GOT3 (cell line): ENCODE results near the gene ADAMTS13.
"Not testable (repeated sequence)": the region's sequence is repeated elsewhere in the genome, so short reads cannot be mapped to it uniquely, and the experiment has no call there.

Source experiments
- DNase-seq: peaks from one replicate; lab custom pipeline; 2025; ENCODE audit warnings: mixed read lengths; lab: John Stamatoyannopoulos, UW

Gene ADAMTS13

GRCh38 chr9:133392308-133392707 is 29.9 kb upstream of the ADAMTS13 start:
- not testable (repeated sequence) for DNase-seq

- no peak for DNase-seq
Observed at GRCh38 chr9:133393399-133393798, 28.8 kb upstream of the ADAMTS13 start.

DNA sequence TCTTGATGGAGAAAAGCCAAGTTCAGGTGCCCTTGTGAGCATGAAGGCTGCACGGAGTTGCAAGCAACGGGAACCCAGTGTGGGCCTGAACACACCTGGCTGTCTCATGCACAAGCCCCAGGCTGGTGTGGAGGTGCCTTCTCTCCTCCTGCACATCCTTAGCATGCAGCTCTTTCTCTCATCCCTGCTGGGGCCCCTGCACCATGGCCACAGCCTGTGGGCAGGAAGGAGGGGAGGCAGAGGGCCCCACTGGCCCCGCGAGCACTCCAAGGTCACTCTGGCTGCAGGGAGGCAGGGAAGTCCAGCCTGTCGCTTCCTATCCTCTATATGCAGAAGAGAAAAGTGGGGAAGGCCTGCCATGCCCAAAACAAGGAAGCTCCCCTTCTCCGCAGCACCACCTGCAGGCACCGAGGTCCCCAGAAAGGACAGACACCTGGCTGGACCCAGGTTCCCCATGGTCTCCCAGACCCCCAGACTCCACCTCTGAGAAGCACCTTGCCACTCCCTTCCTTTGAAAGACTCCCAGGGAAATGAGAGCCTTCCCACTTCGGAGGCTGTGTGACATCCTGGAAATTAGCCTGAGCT is 27.4 kb upstream of the ADAMTS13 start:
- no peak for DNase-seq

DNA sequence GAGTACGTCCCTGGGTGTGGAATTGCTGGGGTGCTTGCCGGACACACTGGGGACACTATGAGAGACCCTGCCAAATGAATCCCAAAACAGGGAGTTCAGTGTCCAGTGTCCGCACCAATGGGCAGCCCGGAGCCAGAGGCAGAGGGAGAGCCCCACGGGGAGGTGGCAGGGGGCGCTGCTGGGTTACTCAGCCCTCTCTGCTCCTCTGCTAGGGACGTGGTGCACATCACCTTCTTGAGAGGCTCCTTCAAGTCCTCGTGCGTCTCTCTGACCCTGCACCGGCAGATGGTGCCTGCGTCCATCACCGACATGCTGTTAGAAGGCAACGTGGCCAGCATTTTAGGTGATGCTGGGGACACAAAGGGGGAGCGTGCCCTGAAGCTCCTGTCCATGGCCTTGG is 25.2 kb upstream of the ADAMTS13 start:
- DNase-seq, result no peak

DNA sequence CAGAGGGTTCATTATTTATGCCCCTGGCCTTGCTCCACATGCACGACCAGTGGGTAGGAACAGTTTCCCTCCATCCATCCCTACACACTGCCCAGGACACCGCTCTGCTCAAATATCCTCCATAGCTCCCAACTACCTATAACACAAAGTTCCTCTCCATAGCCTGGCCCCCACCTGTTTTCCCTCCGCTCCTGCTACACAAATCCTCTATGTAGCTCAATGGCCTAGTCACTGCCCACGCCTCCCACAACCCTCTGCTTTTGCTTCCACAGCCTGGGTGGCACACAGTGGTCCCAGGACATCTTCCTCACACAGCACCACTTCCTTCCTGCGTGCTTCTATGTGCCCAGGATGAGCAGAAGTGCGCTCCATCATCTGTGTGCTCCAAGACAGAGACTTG is 24.8 kb upstream of the ADAMTS13 start:
- no peak for DNase-seq

DNA sequence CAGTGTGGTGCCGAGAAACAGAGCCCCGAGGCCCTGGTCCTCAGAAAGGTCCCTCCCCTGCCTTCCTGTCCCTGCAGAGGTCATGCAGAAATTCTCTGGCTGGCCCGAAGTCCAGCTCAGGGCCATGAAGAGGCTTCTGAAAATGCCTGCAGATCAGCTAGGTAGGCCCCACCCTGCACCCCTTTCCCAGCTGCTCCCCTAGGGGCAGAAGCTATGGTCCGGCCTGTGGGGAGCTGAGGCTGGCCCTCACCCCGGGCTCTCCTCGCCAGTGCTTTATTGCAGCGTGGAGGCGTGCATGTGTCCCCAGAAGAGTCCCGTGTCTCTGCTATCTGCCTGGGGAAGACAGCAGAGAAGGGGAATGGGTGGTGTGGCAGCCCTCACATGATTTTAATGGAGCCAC is 24.3 kb upstream of the ADAMTS13 start:
- DNase-seq, result no peak

DNA sequence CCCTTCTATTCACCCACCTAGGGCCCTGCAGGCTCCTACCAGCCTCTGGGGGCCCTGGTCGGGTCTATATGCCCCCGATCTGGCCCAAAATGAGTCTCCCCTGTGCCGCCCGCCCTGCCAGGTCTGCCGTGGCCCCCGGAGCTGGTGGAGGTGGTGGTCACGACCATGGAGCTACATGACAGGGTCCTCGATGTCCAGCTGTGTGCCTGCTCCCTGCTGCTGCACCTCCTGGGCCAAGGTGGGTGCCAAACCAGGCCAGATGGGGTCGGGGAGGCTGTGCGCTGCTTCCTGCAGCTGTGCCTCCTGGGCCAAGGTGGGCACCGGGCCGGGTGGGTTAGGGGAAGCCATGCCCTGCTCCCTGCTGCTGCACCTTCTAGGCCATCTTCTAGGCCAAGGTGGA is 21.9 kb upstream of the ADAMTS13 start:
- DNase-seq, result no peak

DNA sequence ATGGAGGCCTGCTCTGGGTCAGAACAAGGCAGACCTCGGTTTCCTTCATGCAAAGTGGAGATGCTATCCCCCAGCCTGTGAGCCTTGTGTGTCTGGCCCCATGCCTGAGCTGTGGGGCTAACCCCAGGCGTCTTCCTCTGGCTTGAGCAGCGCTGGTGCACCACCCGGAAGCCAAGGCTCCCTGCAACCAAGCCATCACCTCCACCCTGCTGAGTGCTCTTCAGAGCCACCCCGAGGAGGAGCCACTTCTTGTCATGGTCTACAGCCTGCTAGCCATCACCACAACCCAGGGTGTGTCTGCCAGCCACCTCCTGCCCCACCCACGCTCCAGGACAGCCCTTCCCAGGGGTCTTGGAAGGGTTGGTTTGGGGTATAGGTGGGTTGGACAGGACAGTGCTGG is 20.6 kb upstream of the ADAMTS13 start:
- DNase-seq, result no peak

GRCh38 chr9:133402689-133403088 is 19.5 kb upstream of the ADAMTS13 start:
- no peak for DNase-seq

- no peak for DNase-seq
Observed at GRCh38 chr9:133403766-133404453, 18.3 kb upstream of the ADAMTS13 start.

- DNase-seq, result no peak
Observed at GRCh38 chr9:133404454-133405002, 17.6 kb upstream of the ADAMTS13 start.

GRCh38 chr9:133405508-133406438 is 16.4 kb upstream of the ADAMTS13 start:
- DNase-seq, result no peak

GRCh38 chr9:133406480-133407307 is 15.5 kb upstream of the ADAMTS13 start:
- no peak for DNase-seq

DNA sequence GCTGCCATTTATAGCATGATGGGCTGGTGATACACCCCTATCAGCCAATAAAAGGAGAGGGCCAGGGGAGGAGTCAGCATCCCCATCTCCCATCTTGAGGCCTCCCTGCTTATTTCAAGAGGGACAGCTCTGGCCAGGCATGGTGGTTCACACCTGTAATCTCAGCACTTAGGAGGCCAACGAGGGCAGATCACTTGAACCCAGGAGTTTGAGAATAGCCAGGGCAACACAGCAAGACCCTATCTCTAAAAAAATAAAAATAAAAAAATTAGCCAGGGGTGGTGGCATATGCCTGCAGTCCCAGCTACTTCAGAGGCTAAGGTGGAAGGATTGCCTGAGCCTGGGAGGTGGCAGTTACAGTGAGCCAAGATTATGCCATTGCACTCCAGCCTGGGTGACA is 14.1 kb upstream of the ADAMTS13 start:
- no peak for DNase-seq

DNA sequence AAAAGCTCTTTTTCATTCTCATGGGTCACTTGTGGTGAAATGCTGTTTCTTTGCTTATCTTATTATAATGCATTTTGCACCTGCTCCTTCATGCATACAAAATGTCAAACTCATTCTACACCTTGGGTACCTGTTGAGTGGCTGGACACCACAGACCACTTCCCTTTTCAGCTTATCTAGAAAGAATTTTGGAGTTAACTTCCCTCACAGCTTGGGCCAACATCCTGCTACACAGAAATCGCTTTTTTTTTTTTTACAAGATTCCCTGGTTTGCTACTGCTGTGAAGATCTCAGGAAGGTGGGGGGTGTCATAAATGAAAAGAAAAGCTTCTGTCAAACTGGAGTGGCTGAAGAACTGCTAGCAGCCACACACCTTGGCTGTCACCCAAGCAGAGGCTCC is 7.0 kb upstream of the ADAMTS13 start:
- DNase-seq, result no peak

DNA sequence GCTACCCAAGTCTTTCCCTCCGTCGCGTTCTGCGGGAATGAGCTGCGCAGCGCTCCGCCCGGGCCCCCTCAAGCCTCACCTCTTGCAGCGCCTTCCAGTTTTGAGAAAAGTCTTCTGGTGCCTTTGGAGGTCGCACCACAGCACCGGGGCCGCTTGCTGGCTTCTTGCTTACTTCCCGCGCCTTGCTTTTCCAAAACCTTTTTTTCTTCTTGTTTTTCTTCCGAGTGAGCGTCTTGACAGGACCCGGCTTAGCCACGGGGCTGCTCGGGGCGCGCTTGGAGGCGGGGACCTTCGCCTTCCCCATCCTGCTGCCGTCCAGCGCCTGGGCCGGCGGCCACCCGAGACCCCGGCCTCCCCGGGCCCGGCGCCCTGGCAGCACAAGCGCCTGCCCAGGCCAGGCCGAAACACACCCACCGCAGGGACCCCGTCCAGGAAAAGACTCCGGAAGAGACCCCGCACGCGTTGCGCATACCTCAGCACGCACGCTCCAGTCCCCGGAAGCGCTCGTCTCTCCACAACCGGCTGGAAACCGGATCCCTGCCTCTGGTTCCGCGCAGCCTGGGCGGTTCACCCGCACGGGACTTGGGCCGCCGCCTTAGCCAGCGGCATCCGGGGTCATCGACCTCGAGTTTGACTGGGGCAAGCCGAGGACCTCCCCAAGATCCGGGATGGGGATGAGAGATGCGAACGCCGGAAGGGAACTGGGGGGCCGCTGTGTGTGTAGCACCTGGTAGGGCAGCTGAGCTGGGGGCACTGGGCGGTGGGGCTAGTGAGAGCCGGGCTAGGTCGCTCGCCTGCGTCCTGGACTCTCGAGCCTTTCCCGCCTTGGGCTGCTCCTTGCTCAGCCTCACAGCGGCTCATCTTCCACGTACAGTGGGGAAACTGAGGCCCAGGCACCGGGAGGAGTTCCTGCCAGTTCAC is 4.4 kb upstream of the ADAMTS13 start, which contains the start of gene REXO4:
Gene REXO4 (minus strand): TSS at position 470 of the 921 bp plus-strand sequence. CDS start 166 bp downstream, at position 304.
- peak; percentile 56 for DNase-seq

DNA sequence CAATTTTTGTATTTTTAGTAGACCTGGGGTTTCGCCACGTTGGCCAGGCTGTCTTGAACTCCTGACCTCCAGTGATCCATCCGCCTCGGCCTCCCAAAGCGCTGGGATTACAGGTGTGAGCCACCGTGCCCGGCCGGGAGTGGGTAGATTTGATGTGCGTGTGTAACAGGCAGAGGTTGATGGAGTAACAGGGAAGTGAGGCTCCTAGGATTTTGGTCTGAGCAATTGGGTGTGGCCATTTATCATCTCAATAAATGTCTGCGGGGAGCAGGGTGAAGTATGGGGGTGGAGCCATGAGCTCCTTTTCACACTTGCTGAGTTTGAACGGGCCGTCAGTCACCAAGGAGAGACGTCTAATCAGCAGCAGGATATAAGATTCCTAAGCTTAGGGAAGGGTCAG is 3.2 kb upstream of the ADAMTS13 start:
- DNase-seq, result no peak

DNA sequence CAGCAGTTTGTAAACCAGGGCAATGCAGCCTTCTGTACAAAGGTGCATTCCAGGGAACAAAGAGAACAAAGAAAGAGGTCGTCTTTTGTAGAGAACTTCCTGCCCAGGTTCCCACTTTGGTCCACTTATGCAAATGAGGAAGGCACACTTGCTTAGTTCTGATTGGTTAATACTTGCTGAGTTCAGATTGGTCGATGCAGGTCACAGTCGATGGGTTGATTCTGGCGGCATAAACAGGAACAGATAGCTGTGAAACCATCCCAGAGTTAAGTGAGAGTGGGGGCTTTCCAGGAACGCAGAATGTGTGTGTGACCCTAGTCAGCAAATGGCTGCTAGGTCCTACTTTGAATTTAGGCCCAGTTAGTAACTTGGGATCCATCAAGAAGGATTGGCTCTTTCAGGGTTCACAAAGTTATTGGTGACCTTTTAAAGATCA is 1.8 kb upstream of the ADAMTS13 start:
- DNase-seq, result no peak

GRCh38 chr9:133423216-133423615 is 1.0 kb downstream of the ADAMTS13 start:
- no peak for DNase-seq

- no peak for DNase-seq
Observed at GRCh38 chr9:133424187-133424586, 2.0 kb downstream of the ADAMTS13 start.
